NCI-H2107 treated with DMSO at 0.1 percent for 48 hours (cell line): Measurements from ENCODE around the gene OR7G3.

Source experiments
- DNase-seq: peaks from one replicate; lab custom pipeline; 2025; ENCODE audit not compliant: unreplicated experiment; lab: John Stamatoyannopoulos, UW

Gene OR7G3

DNA sequence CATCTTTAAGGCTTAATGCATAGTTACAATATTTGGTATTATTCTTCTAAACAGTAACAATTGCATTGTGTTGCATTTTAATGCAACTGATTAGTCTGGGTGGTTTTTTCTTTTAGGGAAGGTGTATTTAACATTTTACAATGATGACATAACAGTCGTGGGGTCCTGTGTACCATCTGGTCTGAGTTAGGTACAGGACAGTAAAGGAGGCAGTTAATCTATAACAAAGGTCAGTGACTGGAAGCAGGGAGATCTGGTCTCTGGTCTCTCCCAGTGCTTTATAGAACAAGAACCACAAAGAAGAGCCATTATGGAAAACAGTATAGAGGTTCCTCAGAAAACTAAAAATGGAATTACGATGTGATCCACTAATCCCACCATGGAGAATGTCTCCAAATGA lies 16.8 kb downstream of the OR7G3 start:
- DNase-seq, result no peak

DNA sequence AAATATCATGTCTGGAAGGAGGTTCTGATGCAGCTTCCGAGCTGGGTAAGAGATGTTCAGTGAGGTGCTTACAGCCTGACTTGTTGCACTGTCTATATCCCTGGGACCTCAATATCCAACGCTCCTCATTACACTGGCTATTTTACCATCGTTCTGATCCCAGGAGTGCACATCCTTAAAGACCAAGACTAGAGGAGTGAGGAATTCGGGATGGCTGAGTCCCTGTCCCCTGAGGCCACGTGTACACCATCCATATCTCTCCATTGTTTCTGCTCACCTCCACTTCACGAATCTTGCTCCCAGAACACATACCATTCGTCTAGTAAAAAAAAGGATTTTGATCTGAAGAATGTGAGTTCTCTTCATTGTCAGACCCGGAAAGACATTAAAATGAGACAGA lies 19.4 kb downstream of the OR7G3 start, which contains the start of gene OR7G2:
OR7G2 (minus strand) TSS at position 101 of the 400 bp plus-strand sequence. CDS start 4,232 bp downstream, outside the sequence.
- DNase-seq, result no peak

DNA sequence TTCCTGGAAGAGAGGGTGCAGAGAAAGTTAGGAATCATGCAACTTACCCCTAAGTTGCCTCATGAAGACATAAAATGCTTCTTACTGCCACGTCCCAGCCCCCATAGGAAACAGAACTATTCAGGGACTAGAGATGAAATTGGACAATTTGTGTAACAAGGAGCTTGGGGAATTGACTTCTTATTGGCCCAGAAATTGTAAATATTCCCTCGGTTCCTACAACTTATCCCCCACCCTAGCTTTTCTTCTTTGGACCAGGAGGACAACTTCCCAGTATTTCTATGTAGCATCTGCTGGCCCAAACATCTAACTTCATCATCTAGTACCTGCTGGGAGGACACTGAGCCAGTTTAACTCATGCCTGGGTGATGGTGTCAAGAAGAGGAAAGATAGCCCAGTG lies 40.0 kb downstream of the OR7G3 start, which contains the start of gene OR1M1:
OR1M1 (plus strand) TSS at position 301 of the 400 bp plus-strand sequence. CDS start 6,184 bp downstream, outside the sequence.
- no peak for DNase-seq

DNA sequence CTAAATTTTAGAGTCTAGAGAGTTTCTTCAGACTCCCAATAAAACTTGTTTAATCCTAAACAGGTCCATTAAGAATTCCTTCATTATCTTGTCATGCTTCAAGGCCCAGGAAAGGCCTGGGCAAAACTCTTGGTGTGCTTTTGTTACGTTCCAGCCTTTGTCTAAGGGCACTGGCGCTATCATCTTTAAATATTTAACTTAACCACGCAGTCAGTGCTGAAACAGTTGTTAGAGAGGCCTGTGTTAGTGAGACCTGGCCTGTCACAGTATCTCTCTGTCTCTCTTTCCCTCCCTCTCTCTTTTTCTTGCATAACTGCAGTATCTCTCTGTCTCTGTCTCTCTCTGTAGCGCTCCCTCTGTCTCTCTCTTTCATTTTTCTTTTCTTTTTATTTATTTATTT lies 48.1 kb downstream of the OR7G3 start:
- DNase-seq, result no peak

DNA sequence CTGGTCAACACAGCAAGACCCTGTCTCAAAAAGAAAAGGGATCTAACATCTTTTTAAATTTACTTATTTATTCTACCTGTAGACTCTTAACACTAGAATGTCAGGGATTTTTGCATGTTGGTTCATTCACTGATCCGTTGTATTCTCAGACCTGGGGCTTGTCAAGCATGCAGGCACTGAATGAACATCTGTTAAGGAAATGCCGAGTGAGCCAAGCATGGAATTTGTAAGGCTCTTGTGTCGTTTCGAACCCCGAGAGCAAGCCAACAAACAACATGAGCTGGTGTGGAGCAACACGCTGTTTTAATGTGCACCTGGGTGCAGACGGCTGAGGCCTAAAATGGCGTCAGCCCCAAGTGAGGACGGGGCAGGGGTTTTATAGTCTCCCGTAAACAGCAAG lies 49.8 kb downstream of the OR7G3 start:
- no peak for DNase-seq
